Breast epithelium (tissue), 3 donors: ENCODE measurements around the gene TSHZ1.

ENCODE experiments used
- CTCF ChIP-seq, 3 donors: fragments of 450-650 bp; IDR thresholded peaks; one replicate each; pipeline ENCODE4 v1.5.1; 2016 to 2017; ENCODE audit warnings: antibody characterized with exemption in 3 of 3, mild to moderate bottlenecking in 3 of 3, moderate library complexity in 3 of 3
- POLR2AphosphoS5 ChIP-seq, 3 donors: sonication (generic); formaldehyde crosslinking; IDR thresholded peaks; one replicate each; pipeline ENCODE4 v1.6.1; 2017; ENCODE audit warnings: antibody characterized with exemption in 3 of 3

- TF ChIP-seq CTCF (IDR thresholded peaks at IDR 0.05) (no peak), POLR2AphosphoS5 (IDR thresholded peaks at IDR 0.05) (no peak)
Observed at GRCh38 chr18:75261430-75262223, 51.0 kb downstream of the TSHZ1 start.
